IPS-NIHi11 (cell line): ENCODE results near the gene PTPN3.

Experiments used
- DNase-seq: peaks from one replicate; pipeline ENCODE4 v3.0.0; 2012; ENCODE audit warnings: mixed read lengths, low spot score

PTPN3 gene

DNA sequence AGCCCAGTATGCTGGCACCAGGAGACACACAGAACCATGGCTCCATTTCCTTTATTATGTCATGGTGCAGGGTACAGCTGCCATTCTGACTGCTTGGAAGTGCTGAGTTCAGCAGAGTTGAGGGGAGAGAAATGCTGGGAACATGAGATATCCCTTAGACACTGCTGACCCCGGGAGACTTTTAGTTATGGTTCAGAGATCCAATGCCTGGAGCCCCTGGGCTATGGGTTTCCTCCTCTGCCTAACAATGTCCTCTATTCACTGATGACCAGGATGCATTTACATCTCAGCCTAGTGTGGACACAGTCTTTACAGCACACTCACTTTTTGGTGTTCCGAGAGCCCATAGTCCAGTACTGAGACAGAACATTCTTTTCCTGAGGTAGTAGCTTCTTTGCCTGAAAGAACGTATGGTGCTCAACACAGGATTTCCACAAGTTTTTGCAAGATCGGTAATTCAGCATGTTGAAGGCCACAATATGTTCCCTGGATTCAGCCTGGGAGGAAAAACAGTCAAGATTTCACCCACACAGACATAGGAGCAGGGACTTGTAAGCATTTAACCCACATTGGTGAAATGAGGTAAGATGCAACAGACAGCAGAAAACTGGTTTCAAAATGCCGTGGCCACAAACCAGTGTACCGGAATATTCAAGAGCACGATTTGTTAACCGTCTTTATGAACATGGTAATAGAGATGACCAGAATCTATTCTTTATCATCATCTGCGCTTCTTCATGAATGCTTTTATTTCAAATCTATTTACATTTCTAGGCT lies 71.3 kb downstream of the PTPN3 start:
- no peak for DNase-seq

DNA sequence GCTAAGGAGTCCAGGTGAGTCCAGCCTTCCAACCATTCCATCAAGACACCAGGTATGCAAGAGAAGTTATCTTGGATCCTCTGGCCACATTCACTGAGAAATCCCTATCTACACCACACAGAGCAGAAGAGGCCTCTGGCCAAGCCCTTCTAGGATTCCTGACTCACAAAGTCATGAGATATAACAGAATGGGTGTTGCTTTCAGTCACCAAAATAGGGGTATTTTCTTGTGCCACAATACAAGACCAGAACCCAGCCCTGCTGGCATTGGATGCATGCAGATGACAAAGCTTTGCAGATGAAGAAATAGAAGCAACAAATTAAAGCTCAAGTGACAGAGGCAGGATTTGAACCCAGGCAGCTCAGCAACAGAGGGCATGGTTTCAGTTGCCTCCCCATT lies 73.5 kb downstream of the PTPN3 start:
- no peak for DNase-seq

DNA sequence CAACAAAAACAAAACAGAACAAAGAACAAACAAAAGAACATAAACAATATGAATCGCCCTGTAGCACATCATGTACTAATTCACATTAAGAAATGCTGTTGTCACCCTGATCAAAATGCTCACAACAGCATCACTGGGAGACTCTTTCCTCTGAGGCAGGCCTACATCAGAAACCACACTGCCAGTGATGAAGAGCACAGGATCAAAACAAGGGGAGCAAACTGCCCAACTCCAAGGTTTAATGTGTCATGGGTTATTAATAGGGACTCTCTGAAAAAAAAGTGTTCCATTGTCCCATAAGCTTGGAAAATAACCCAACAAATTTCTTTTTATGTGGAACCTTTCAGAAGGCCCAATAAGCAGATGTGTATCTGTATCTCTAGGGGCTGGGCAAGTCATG lies 74.2 kb downstream of the PTPN3 start:
- no peak for DNase-seq

DNA sequence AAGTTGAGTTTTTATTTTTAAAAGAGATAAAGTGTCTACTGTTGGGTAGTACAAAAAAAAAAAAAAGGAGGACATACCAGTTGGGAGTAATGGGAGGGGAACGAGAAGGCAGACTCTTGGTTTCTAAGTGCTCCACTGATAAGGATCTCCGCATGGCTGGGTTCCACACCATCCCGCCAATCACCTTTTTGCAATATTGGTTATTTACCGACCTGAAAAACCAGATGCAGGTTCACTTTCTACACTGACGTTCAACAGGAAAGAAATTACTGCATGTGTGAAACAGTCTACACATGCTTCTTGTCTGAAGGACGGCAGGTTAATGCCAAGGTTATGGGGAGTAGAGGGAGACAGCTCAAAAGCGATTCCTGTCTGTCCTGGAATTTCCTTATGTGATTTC lies 75.5 kb downstream of the PTPN3 start:
- DNase-seq: no peak

DNA sequence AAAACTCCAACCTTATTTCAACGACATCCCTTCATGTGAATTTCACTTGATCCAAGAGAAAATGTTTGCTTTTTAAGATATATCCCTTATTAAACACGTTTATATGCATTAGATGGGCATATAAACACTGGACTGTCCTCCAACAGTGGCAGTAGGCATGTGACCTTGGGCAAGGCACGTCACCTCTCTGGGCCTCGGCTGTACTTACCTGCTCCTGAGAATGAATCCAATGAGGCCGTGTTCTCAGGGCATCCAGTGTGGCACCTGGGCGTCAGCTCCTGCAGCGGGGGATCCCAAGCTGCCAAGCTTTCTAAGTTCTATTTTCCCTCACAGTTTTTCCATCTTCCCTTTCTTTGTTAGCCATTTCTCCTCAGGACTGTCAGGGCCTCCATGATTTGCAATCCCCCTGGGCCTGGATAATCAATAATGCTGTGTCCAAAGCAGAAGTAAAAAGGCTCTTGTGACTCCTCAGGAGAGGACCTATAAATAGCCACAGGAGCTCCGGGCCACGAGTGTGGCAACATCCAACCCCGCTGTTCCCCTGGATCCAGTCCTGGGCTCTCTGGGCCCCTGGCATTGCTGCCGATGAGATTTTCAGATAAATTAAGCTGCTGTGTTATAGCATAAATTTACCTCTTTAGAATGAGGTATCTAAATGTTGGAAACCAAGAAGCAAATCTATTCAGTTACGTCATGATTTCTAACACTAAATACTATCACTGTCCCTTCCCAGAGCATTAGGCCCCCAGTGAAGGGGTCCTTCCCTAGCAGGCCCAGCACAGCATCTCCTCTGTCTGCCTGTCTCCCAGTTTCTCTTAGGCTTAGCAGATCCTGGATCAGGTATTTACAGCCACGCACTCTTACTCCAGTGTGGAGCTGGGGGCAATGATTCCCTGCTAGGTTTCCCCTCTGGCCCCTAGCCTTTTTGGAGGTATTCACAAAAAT lies 76.8 kb downstream of the PTPN3 start:
- no peak for DNase-seq

DNA sequence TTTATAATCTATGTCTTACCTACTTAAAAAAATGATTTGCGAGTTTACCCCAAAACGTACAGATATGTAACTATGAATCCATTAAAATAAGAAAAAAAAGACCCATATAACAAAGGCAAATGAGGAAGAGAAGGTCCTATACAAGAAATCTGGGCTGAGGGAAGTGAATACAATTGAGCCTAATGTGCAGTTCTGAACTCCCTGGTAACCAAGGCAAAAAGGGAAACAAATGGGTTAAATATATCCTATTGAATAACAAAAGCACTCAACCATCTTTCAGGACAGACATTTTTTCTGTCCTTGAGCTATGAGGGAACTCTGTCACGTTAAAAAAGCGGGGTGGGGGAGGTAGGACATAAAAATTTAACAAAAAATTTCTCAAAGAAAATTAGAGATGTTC lies 78.6 kb downstream of the PTPN3 start:
- DNase-seq: no peak

DNA sequence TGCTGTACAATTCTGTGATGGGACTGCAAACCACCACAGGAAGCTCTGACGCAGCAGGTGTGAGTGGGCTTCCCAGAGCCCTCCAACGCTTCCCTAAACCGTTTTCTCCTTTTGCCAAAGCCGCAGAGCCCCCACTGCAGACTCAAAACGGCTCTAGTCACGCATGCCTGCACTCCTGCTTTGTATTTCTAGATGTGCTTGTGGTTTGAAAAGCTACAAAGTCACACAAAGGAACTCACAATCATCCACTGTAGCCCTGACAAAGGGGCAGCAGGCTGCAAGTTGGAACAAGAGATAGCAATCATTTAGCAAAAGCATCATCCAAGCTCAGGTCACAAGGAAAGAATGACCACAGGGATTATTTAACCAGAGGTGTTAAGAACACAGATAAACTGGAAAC lies 79.3 kb downstream of the PTPN3 start:
- DNase-seq: no peak

DNA sequence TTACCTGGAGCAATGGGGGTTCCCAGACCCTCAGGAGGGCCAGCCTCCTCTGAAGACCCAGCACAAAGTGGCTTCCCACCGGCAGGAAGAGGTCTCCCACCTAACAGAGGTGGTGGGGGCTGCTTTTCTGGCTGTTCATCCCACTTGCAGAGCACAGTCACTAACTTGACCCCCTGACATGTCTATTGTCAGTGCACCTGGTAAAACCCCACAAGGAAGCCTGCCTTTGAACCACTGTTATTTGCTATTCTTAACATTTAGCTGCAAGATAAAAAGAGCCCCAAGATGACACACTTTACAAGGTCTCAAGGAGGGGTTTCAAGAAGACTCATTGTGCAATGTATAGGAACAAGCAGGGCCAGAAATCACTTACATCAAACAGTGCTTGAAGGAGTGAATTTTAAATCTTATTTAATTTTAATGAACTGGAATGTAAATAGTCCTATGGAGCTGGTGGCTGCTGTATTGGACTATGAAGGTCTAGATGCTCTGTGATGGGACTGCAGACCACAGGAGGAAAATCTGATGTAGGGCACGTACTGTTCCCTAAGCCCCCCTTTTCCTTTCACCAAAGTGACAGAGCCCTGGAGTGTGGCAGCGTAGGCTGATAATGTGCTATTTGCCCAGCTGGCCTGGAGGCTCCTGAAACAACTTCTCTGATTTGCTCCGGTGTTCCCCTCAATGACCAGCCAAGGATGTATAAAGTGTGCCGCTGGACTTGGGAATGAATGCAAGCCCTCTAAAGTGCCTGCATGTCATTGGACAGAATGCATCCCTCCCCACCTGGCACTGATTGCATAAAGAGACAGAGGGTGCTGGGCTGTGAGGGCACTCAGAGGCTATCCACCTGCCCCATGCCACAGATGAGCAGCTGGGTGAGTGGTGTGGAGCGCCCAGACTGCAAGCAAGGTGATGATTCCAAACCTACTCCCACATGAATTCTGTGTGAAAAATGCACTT lies 80.2 kb downstream of the PTPN3 start:
- no peak for DNase-seq

DNA sequence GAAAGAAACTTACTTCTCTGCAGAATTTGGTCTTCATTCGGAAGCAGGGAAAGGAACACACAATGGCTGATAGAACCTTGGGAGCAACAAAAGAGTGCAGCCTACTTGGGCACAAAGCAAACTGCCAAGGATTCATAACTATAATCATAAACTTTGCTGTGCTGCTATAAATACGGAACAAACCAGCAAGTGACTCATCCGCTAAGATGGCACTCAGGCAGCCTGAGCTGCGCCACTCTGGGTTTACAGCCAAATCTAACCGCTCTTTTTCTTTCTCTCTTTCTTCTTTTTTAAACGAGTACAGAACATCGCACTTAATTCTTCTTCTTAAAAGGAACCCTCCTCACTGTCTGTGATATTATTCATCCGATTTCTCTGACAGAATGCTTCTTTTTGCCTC lies 81.1 kb downstream of the PTPN3 start:
- DNase-seq: no peak

DNA sequence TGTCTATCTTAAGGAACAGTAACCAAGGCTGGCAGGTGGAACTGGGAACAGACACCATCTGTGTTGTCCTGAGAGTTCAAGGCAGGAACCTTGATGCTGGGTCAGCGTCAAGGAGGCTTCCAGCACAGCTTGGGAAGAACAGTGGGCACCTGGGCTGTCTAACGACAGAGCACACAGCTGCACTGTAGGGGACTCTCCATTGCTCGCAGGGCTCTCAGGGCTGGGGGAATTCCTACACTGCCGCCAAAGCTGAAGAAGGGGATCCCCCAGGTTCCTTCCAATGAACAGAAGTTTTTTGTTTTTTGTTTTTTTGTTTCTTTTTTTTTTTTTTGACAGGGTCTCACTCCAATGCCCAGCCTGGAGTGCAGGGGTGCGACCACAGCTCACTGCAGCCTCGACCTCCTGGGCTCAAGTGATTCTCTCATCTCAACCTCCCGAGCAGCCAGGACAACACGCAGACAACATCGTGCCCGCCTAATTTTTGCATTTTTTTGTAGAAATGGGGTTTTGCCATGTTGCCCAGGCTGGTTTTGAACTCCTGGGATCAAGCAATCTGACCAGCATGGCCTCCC lies 81.9 kb downstream of the PTPN3 start:
- DNase-seq: no peak

DNA sequence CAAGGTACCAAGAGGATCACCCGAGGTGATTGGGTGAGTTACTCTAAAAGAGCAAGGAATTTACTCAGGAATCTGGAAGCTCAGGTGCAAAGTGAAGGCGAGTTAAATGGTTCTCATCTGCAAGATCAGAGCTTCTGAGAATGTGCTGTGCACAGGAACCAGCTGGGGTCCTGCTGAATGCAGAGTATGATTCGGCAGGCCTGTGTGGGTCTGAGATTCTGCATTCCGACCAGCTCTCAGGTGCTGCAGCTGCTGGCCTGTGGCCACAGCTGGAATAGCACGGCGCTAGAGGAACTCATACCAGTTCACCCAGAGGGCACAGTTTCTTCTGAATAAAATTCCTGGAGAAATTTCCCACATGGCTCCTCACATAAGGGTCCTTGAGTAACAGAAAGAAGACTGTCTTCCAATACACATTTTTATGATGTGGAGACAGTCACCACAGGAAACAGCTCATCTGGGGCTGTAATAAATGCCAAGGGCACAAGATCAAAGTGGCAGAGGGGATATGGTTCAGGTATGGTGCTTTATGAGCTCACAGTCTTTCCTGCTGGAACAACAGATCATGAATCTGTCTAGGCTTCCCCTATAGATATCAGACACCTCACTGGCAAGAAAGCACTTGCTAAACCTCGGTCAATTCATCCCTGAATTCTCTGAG lies 83.9 kb downstream of the PTPN3 start:
- DNase-seq: peak; percentile 40

DNA sequence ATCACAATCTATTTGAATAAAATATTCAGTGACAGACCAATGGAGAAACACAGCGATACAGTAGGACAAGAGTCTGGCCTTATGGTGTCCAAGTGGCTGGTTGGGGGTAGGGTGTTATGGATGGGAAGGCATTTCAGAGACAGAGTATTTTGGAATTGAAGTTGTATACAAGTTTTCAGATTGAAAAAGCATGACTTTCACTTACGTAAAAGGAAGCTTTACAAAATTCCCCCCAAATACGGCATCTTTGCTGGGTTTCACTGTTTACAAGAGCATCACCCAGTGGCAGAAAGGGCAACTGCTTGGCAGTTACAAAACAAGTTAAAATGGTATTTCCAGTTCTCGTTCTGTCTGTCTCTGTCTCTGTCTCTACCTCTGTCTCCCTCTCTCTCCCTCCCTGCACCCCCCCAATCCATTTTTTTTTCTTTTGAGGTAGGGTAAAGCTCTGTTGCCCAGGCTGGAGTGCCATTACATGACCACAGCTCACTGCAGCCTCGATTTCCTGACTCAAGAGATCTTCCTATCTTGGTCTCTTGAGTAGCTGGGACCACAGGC lies 86.2 kb downstream of the PTPN3 start:
- peak; percentile 51 for DNase-seq

DNA sequence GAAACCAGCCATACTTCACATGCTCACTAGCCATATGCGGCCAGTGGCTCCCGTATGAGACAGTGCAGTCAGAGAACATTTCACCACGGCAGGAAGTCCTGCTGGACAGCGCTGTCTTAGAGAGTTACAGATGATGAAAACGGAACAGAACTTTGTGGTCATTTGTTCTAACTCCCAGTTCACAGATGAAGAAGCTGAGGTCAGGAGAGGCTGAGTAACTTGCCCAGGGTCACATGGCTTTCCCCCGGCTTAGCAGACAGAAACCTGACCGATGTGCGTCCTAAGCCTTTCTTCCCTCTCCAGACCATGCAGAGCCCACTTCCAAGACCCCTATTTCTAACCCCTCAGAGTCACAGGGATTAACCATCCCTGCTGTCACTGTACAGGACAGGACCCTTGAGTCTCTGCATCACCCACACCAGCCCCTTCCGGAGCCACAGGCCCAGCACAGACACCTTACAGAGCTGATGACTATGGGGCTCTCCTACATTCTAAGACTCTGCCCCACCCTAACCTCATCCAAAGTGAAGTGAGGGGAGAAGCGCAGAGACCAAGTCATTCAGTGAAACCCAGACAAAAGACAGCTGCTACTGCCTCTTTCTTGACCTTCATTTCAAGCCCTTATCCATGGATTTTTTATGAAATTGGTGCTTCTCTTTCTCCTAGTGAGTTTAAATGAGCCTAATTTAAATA lies 86.9 kb downstream of the PTPN3 start:
- DNase-seq: no peak

DNA sequence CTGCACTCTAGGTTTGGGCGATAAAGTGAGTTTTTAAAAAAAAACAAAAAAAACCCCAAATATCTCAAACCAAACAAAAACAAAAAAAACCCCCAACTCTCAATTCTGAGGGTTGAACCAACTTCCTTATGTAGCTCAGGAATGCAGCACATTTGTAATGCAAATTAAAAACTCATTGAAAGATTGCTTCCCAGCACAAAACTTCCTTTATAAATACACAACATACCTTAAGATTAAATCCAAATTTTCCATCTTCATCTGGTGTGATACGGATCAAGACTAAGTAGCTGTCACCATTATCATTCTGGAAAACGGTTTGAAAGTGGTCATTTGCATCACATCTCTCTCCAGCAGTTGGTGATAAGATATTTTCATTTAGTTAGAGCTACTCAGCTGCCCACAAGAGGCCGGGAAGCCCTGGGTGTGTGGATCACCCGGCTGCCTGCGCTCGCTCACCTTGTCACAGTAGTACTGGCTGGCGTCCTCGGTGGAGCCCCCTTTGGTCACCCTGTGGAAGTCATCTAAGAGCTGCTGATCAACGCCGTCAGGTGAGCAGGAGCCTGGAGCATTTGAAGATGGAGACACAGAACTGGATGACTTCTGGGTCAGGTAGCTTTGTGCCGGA lies 88.2 kb downstream of the PTPN3 start:
- peak; percentile 72 for DNase-seq

DNA sequence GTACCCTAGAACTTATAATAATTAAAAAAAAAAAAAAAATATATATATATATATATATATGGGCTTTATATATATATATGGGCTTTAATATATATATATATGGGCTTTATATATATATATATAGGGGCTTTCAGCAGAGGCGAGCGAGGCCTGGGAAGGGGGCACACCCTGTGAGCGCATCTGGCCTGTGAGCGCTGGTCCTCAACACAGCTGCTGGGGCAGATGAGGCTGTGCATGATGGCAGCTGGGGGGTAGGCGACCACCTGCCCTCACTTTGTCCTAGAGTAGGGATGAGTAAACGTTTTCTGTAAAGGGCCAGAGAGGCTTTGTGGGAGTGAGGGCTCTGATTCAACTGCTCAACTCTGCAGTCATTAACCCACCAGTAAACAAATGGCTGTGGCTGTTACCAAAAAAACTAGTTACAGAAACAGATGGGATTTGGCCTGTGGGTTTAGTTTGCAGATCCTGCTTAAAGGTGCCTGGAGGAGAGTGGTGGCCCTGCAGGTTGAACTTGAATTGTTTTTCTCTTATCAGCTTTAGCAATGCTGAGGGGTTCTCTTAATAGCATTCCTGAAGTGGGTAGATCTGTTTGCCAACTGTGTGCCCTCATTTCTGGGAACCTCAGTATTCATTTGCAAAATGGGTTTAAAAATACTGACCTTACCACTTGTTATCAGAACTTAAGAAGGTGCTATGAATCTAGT lies 89.2 kb downstream of the PTPN3 start:
- DNase-seq: no peak

DNA sequence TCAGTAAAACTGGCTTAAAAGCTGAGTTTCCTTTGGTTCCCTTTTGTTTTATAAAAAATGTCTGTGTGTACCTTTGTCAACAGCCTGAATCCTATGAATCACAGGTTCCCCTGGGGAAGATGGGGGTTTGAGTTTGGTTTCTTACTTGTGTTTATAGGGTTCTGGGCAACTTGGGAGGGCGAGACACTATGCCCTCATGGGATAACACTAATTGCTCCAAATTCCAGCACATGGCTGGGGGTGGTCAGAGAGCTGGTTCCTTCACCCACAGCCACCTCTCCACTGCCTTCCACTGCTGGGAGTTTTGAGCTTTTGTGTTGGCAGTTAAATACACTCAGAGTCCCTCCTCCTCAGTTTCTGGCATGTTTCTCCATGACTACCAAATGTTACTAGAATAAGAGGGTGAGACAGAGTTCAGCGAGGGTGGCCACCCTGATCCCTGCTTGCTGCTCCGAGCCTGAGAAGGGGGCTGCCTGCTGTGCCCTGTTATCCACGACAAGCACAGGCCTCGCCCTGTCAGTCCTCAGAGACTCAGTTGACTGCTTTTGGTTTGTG lies 94.3 kb downstream of the PTPN3 start:
- no peak for DNase-seq

DNA sequence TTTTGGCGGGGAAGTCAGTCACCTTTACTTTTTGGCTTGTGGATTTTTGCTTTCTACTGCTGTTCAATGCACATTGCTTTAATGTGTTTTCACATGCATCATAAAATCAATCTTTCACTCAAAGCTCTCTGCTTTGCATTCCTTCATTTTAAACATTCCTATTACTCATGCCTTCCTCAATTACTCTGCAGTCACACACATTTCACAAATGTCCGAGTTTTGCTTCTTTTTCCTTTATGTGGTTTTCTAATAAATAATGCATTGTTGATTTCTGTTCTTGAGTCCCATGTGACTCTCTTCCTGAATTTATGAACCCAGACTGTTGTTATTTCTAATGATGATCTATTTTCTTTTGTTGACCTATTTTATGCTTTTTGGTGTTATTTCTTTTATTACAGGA lies 95.0 kb downstream of the PTPN3 start:
- DNase-seq: no peak

DNA sequence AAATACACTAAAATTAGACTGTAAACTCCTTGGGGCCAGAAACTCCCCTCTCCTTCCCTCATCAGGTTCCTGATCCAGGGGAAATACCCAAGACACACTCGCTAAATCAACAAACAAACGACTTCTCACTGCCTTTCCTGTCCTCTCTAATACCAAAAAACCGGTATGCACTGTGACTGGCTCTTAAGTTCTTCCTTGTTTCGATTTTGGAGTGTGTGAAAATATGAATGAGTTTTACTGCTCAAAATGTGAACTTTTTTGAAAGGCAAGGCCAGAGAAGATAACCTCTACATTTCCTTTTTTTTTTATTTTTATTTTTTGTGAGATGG lies 96.2 kb downstream of the PTPN3 start:
- no peak for DNase-seq
